ENCODE measurements around the gene C2orf92.

- TF ChIP-seq EZH2 (IDR thresholded peaks at IDR 0.05; ENCODE audit: insufficient read depth, poor library complexity, severe bottlenecking) = no peak
- TF ChIP-seq EZH2phosphoT487 (IDR thresholded peaks at IDR 0.05; ENCODE audit: insufficient read depth, low read depth) = no peak
These were observed 2.0 kb downstream of the C2orf92 start for GRCh38 chr2:97671526-97671925.

All from GM23248 (cell line).